H1 (cell line): ENCODE results near the gene GRM8. TPM values are rescaled to one million over a fixed set of nuclear protein-coding genes. Genes with fewer than 3 reads are reported as not detected.

Experiments used
- EGR1 ChIP-seq: IDR thresholded peaks from 2 replicates; pipeline ENCODE4 v1.6.1; 2011; ENCODE audit warnings: low read depth, low read length, borderline replicate concordance
- RAD21 ChIP-seq, 2 experiments: IDR thresholded peaks in 1 of 2; conservative IDR thresholded peaks in 1 of 2; 2 replicates each; pipeline ENCODE4 v1.6.1; 2011; ENCODE audit warnings: low read depth in 2 of 2, low read length in 2 of 2, improper control_type of control experiment in 1 of 2, inconsistent platforms in 1 of 2, mild to moderate bottlenecking in 1 of 2, moderate library complexity in 1 of 2
- polyA plus RNA-seq, 7 experiments: library from polyadenylated mRNA; depleted of rRNA in 3 of 7; stranded (reverse) in 5 of 7; unstranded in 2 of 7; fragments of >200 nt in 5 of 7; fragments of 200-250 nt in 2 of 7; gene quantifications; 1 replicate in 5 of 7; 2 replicates in 1 of 7; 4 replicates in 1 of 7; pipeline versions ENCODE4 v1.2.1 to v1.2.3, GENCODE V29; 2011 to 2013; ENCODE audit warnings: missing spikeins in 2 of 7, mixed read lengths in 2 of 7
- total RNA-seq: library from RNA; stranded (reverse); fragmentation: NEBNext Ultra II Directional; extraction: Animal tissue kit (Norgen Biotek cat#: 25700); gene quantifications from 2 replicates; pipeline ENCODE4 v1.2.1, GENCODE V29; 2021

The GRM8 gene
- total and polyA plus RNA-seq, 2 of the 8 experiments (the other 6 are each of a cell fraction or from before 2014, with no cell fraction given) = 2.6 to 2.8 TPM

DNA sequence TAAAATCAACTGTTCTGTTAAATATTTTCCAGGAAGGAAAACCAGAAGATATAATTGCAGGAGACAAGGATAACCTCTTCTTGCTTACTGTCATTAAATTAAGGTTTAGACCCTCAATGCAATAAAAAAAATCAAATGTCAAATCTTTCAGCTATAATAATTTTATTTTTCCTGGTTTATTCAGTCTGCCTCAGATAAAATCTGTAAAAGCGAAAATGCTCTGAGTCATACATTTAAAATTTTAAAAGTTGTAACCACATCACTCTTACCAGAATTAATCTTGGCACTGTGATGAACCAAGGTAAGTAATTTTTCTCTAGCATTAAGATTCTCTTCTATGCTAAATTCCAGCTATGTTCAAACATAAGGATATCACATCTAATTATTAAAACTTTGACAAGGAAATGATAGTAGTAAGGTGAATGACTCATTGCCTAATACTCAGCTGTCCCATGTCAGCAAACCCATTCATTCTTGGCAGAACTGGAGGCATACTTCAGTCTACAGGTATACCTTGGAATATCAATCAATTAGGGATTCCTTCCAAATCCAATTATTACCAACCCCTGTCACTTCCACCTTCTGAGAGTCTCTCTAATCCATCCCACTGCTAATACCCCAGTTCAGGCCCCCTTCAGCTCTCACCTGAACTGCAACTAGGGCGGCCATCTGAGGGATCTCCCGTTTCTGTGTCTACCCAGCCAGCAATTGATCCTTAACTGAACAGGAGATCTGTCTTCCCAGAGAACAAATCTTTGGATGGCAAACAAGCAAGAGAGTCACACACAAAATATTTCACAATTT, 434.1 kb downstream of the GRM8 start (continued):
- no peak for TF ChIP-seq EGR1
- TF ChIP-seq RAD21 (IDR thresholded peaks at IDR 0.05 in 1 of 2, conservative IDR thresholded peaks at IDR 0.05 in 1 of 2; ENCODE audit: low read depth in 2 of 2, low read length in 2 of 2) = no peak
